A549 treated with ZK216348 at 1 μM for 4 hours (cell line): ENCODE measurements around the gene GBP4. TPM values are rescaled to one million over a fixed set of nuclear protein-coding genes. Genes with fewer than 3 reads are reported as not detected.

Experiments used
- total RNA-seq: library from RNA; stranded (reverse); fragments of 200-300 nt; extraction: Qiagen RNA extraction; gene quantifications from 5 replicates; pipeline ENCODE4 v1.2.3, GENCODE V29; 2022; ENCODE audit warnings: low read depth

Gene GBP4, protein sequence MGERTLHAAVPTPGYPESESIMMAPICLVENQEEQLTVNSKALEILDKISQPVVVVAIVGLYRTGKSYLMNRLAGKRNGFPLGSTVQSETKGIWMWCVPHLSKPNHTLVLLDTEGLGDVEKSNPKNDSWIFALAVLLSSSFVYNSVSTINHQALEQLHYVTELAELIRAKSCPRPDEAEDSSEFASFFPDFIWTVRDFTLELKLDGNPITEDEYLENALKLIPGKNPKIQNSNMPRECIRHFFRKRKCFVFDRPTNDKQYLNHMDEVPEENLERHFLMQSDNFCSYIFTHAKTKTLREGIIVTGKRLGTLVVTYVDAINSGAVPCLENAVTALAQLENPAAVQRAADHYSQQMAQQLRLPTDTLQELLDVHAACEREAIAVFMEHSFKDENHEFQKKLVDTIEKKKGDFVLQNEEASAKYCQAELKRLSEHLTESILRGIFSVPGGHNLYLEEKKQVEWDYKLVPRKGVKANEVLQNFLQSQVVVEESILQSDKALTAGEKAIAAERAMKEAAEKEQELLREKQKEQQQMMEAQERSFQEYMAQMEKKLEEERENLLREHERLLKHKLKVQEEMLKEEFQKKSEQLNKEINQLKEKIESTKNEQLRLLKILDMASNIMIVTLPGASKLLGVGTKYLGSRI
- 0.03 TPM in 1 of 5 replicates, not detected in the others for total RNA-seq

GRCh38 chr1:89198491-89199072 lies at the start of gene GBP4:
GBP4 (minus strand) TSS chr1:89198942; CDS start chr1:89198834, 108 bp downstream.

DNA sequence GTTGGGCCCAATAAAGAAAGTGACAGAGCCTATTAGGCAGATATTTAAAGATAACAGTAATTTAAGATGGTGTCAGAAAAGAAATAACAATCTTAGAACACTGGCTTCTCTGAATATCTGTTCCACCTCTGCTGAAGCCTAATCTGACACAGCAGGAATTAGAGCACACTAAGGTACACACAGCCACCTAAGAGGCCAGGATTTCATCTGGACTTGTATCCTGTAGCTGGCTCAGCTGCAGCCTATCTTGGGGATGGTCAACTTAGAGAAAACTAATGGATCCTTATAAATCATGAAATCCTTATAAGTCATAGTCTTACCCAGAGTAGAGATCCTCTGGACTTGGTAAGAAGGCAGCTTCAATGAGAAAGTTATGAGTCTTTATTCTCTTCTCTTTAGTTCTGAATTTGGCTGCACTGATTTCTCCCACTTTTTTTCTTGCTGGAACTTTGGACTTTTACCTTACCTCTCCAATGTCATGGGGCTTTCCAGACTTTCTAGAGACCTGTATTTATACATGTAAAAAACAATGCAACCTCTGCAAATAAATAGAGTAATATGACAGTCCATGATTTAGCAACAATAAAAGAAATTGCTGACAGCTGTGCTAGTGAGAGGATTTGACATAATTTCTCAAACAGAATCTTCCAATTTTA lies 23.0 kb downstream of the GBP4 start, which contains the start of gene GBP7:
TSS of gene GBP7 (minus strand) at position 403 of the 656 bp plus-strand sequence. CDS start 4,068 bp downstream, outside the sequence.

Other genes with a start within 250 kb of the GBP4 start
- gene KYAT3, start 206.3 kb downstream of the GBP4 start, total RNA-seq, result 5.1 to 9.4 TPM (median 6.8 TPM) in 5 replicates
- gene RBMXL1, start 206.3 kb downstream of the GBP4 start, total RNA-seq, result 1.4 to 2.8 TPM (median 2.3 TPM) in 5 replicates
- 1.1 to 2.2 TPM (median 1.5 TPM) in 5 replicates for gene GBP3, start 176.1 kb downstream of the GBP4 start, total RNA-seq
- 0.08 to 0.44 TPM (median 0.19 TPM) in 5 replicates for gene GBP1, start 133.7 kb downstream of the GBP4 start, total RNA-seq
- 0.53 to 1.4 TPM (median 0.85 TPM) in 5 replicates for gene GBP2, start 72.8 kb downstream of the GBP4 start, total RNA-seq
- gene GBP7, start 22.9 kb downstream of the GBP4 start, total RNA-seq, result not detected in 5 replicates
- 0.18 TPM in 1 of 5 replicates, not detected in the others for gene GBP5, start 73.9 kb upstream of the GBP4 start, total RNA-seq
- gene GBP6, start 165.1 kb upstream of the GBP4 start, total RNA-seq, result not detected in 5 replicates